Measurements from ENCODE around the gene B3GALNT1. TPM values are rescaled to one million over a fixed set of nuclear protein-coding genes. Genes with fewer than 3 reads are reported as not detected.

Gene B3GALNT1, protein sequence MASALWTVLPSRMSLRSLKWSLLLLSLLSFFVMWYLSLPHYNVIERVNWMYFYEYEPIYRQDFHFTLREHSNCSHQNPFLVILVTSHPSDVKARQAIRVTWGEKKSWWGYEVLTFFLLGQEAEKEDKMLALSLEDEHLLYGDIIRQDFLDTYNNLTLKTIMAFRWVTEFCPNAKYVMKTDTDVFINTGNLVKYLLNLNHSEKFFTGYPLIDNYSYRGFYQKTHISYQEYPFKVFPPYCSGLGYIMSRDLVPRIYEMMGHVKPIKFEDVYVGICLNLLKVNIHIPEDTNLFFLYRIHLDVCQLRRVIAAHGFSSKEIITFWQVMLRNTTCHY
- total RNA-seq = 10 to 100 TPM; 14.0 to 16.4 TPM

DNA sequence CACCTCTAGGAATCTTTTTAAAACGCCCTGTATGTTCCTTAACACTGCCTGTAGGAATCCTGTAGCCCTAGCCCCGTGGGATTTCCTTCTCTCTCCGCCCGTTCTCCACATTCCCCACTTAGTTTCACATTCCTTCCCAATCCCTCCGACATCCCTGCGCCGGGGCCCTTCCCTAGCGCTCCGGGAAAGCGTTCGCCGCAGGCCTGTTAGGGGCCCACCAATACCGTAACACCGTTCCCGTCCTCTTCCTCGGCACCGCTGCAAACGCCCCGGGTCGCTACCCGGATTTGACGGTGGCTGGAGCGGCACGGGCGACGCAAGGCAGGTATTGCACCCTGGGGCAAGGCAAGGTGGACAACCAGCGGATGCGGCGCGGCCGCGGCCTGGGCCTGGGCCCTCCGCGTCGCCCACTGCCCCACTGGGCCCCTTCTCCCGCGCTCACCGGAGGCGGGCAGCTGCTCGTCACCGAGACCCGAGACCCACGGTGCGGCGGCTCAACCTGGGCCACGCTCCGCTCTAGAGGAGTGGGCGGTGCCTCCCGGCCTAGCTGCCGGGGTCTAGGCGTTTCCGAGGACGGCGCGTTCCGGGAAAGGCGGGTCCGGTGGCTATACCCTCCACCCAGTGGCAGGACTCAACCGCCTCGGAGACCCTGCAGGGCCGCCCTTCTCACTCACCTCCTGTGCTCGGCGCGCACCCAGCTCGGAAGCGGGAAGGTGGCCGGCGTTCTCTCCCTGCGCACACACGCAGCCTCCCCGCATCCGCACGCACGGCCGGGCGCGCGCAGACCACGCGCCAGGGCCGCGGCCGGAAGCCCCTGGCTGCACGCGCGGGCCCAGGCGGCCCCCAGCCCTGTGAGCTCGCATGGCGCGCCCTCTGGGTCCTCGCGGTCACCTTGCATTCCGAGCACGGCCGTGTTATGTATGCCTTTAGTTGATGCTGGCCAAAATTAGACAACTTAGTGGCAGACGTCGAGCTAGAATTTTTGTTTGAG, at the start of gene B3GALNT1:
TSS of gene B3GALNT1 (minus strand) at position 789 of the 991 bp plus-strand sequence. CDS start 18,595 bp downstream, outside the sequence.
- Mint-ChIP-seq H3K27me3 (peaks cover 27% of the 10 kb centered on the region), H3K4me3 (peak within 1 kb of the TSS; percentile 87), H3K36me3 (peaks cover 10% of the 10 kb centered on the region), H3K9me3 (peaks cover 1% of the 10 kb centered on the region), H3K4me1 (peaks cover 9% of the 10 kb centered on the region), H3K27ac (peak within 1 kb of the TSS; percentile 34)
- DNase-seq = peak; percentile 55

DNA sequence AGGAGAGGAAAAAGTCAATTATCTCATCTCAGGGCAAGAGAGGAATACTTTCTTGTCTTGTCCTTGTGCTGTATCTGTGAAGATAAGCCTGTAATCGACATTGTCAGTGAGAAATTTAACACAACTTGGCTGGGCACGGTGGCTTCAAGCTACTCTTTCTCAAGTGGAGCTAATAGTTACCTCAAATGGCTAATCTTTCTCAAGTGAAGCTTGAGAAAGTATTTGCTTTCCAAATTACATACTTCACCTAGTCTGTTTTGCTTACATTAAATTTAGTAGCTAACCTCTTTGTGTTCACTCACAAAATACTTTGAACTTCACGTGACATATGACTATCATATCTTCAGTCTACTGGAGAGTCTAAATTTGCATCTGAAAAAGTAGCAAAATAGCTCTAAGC, 48.3 kb upstream of the B3GALNT1 start:
- no peak overlapping the region for H3K4me3 Mint-ChIP-seq
- no peaks in the 10 kb centered on the region for H3K9me3 Mint-ChIP-seq
- H3K27me3 Mint-ChIP-seq = no peaks in the 10 kb centered on the region
- no peak for DNase-seq
- no peaks in the 10 kb centered on the region for H3K36me3 Mint-ChIP-seq
- no peaks in the 10 kb centered on the region for H3K4me1 Mint-ChIP-seq
- no peak overlapping the region for H3K27ac Mint-ChIP-seq

DNA sequence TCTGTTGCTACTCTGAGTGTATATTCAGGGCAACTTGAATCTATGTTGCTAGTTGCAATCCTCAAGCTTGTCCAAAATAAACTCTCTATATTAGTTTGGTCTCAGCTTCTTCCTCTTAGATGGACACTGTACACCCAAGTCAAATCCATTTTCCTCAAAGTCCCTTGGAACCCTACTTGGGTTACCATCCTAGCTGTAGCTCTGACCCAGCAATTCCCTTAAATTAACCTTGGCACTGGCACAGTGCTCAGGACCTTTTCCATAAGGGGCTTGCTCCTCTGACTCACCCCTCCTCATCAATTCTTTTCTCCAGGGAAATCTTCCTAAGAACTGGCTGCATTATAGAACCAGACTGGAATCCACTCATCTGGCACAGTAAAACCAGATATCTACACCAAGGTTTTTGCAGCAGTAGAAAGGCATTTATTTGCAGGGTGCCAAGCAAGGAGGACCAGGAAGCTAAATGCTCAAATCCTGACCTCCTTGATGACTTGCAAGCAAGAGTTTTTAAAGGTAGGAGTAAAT, 44.9 kb upstream of the B3GALNT1 start:
- Mint-ChIP-seq H3K4me3 (no peak overlapping the region), H3K4me1 (no peaks in the 10 kb centered on the region), H3K27me3 (no peaks in the 10 kb centered on the region), H3K9me3 (no peaks in the 10 kb centered on the region), H3K27ac (no peak overlapping the region), H3K36me3 (no peaks in the 10 kb centered on the region)
- DNase-seq = no peak

DNA sequence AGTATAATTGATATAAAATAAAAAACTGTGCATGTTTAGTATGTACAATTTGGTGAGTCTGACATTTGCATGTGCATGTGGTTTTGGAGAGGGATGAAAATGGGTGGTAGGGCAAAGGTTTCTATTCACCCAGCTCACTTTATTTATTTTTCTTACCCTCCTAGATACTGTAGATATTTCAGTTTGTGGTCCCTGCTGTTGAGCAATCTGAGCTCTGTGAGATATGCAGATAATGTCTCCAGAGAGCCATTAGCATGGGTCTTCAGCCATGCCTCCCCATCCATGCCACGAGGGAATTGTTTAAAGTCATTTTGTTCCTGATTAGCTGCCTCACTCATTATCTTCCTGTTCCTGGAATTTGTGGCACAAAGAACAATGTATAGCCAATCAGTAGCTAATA, 44.4 kb upstream of the B3GALNT1 start:
- H3K27ac Mint-ChIP-seq = no peak overlapping the region
- no peaks in the 10 kb centered on the region for H3K36me3 Mint-ChIP-seq
- H3K4me3 Mint-ChIP-seq = no peak overlapping the region
- no peaks in the 10 kb centered on the region for H3K27me3 Mint-ChIP-seq
- H3K4me1 Mint-ChIP-seq = no peaks in the 10 kb centered on the region
- no peak for DNase-seq
- no peaks in the 10 kb centered on the region for H3K9me3 Mint-ChIP-seq

DNA sequence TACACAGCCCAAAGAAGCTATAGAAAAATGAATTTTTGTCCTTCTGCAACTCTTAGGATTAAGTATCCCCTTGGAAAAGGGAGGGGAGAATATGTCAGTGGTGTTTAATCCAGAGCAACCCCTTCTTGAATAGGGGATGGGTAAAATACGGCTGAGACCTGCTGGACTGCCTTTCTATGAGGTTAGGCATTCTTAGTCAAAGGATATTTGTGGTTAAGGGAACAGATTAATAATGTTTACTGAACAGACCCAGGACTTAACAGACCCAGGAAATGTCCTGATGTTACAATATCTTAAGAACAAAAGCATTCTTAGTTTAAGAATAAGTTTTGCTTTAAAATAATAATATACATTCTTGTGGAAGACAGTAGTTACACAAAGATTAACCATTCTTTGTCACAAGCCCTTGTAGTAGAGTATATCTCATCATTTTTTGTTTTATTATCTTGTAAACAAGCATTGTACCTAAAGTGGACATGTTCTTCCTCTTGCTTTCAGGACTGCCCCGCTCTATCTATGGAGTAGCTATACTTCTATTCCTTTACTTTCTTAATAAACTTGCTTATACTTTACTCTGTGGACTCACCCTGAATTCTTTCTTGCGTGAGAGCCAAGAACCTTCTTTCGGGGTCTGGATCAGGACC, 43.8 kb upstream of the B3GALNT1 start:
- Mint-ChIP-seq H3K36me3 (no peaks in the 10 kb centered on the region), H3K9me3 (peaks cover 2% of the 10 kb centered on the region), H3K27me3 (no peaks in the 10 kb centered on the region), H3K4me3 (no peak overlapping the region), H3K27ac (no peak overlapping the region), H3K4me1 (no peaks in the 10 kb centered on the region)
- no peak for DNase-seq

DNA sequence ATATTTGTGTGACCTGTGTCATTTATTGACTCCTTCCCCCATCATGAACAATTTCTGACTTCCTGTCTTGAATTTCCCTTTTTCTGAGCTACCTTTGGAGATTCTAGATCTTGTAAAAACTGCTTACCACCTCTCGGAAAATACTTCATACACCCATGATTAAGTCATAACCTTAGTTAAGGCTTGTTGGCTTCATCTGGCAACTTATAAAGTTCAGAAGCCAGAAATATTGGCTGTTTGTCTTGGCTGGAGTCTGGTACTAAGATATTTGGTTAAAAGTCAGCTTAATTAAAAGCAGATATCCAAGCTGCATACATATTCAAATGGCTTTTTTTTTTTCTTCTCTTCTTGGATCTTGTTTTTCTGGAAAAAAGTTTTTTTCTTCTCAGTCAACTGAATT, 37.3 kb upstream of the B3GALNT1 start:
- H3K4me1 Mint-ChIP-seq = peaks cover 2% of the 10 kb centered on the region
- H3K27ac Mint-ChIP-seq = no peak overlapping the region
- no peaks in the 10 kb centered on the region for H3K27me3 Mint-ChIP-seq
- peaks cover 2% of the 10 kb centered on the region for H3K9me3 Mint-ChIP-seq
- no peaks in the 10 kb centered on the region for H3K36me3 Mint-ChIP-seq
- DNase-seq = no peak
- H3K4me3 Mint-ChIP-seq = no peak overlapping the region

DNA sequence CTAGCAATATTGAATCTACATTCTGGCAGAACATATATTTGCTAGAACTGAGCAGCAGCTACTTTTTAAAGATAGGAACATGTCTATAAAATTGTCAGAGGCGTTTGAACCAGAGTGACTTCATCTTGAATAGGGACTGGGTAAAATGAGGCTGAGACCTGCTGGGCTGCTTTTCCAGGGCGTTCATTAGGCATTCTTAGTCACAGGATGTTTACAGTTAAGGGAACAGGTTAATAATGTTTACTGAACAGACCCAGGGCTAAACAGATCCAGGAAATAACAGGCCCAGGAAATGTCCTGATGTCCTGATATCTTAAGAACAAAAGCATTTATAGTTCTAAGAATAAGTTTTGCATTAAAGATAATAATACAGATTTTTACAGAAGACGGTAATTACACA, 34.5 kb upstream of the B3GALNT1 start:
- Mint-ChIP-seq H3K27me3 (no peaks in the 10 kb centered on the region), H3K27ac (no peak overlapping the region), H3K9me3 (peaks cover 2% of the 10 kb centered on the region), H3K36me3 (no peaks in the 10 kb centered on the region), H3K4me3 (no peak overlapping the region), H3K4me1 (peaks cover 2% of the 10 kb centered on the region)
- no peak for DNase-seq

DNA sequence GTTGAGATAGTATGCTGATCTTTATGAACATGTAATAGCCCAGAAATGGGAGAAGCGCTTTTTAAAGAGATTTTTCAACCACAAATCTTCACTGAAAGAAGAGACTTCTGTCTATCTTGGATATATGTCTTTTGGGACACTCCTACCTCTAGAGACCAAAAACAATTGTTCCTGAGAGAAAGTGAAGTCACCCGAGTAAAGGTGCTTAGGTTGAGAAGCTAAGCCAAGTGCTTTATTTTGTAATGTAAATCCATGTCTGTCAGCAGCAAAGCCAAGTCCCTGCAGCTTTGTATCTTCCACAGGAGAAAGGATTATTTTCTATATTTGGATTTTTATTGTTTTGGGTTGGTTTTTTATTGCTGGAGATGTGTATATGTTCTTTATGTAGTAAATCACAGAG, 32.1 kb upstream of the B3GALNT1 start:
- H3K27me3 Mint-ChIP-seq = no peaks in the 10 kb centered on the region
- no peaks in the 10 kb centered on the region for H3K4me1 Mint-ChIP-seq
- no peak for DNase-seq
- H3K9me3 Mint-ChIP-seq = no peaks in the 10 kb centered on the region
- no peak overlapping the region for H3K4me3 Mint-ChIP-seq
- H3K36me3 Mint-ChIP-seq = no peaks in the 10 kb centered on the region
- H3K27ac Mint-ChIP-seq = no peak overlapping the region

DNA sequence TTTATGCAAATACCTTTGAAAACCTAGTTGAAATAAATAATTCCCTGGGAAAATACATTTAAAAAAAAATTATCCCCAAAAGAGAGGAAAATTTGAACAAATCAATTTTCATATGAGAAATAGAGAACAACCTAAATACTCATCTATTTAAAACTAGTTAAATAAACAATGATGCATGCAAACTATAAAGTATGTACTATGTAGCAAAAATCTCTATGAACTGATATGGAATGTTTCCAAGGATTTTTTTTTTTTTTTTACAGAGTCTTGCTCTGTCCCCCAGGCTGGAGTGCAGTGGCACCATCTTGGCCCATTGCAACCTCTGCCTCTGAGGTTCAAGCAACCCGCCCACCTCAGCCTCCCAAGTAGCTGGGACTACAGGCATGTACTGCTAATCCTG, 27.2 kb upstream of the B3GALNT1 start:
- no peak for DNase-seq
- Mint-ChIP-seq H3K4me1 (no peaks in the 10 kb centered on the region), H3K9me3 (no peaks in the 10 kb centered on the region), H3K27me3 (no peaks in the 10 kb centered on the region), H3K4me3 (no peak overlapping the region), H3K36me3 (no peaks in the 10 kb centered on the region), H3K27ac (no peak overlapping the region)

DNA sequence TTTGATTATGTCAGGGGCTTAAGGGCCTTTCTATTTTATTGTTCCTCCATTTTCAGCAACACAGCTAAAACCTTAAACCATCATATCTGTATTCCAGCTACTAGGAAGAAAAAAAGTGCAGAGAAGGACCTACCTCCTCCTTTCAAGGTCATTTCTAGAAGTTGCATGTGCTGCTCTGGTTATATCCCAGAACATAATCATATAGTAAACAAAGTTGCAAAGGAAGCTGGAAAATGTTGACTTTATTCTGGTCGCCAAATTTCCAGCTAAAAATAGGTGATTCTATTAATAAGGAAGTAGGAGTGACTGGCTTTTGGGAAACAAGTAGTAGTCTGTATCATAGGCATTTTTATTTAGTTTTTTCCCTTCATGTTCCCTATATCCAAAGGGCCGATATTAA, 21.3 kb upstream of the B3GALNT1 start:
- peaks cover 8% of the 10 kb centered on the region for H3K27me3 Mint-ChIP-seq
- no peaks in the 10 kb centered on the region for H3K4me1 Mint-ChIP-seq
- no peak overlapping the region for H3K4me3 Mint-ChIP-seq
- H3K27ac Mint-ChIP-seq = no peak overlapping the region
- no peaks in the 10 kb centered on the region for H3K36me3 Mint-ChIP-seq
- no peak for DNase-seq
- H3K9me3 Mint-ChIP-seq = peaks cover 11% of the 10 kb centered on the region

DNA sequence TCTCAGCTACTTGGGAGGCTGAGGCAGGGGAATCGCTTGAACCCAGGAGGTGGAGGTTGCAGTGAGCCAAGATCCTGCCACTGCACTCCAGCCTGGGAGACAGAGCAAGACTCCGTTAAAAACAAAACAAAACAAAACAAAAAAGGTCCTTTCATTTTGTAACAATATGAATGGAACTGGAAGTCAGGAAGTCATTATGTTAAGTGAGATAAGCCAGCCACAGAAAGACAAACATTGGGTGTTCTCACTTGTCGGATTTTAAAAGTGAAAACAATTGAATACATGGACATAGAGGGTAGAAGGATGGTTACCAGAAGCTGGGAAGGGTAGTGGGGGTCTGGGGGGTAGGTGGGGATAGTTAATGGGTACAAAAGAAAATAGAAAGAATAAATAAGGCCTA, 12.5 kb upstream of the B3GALNT1 start:
- DNase-seq = no peak
- Mint-ChIP-seq H3K4me1 (no peaks in the 10 kb centered on the region), H3K4me3 (no peak overlapping the region), H3K27ac (no peak overlapping the region), H3K27me3 (peaks cover 12% of the 10 kb centered on the region), H3K36me3 (peaks cover 6% of the 10 kb centered on the region), H3K9me3 (peaks cover 26% of the 10 kb centered on the region)

DNA sequence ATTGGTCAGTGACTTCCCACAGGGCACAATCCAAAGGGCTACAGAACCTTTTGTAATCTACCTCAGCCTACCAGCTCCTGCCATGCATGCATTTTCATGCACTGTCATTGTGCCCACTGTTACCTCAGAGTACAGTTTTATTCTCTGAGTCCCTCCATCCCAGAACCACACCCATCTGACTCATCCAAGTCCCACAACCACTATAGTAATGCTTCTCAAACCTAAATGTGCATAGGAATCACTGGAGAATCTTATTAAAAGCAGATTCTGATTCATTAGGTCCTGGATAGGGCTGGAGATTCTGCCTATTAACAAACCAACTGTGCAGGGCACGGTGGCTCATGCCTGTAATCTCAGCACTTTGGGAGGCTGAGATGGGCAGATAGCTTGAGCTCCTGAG, 3.7 kb upstream of the B3GALNT1 start:
- Mint-ChIP-seq H3K36me3 (peaks cover 7% of the 10 kb centered on the region), H3K4me1 (peaks cover 9% of the 10 kb centered on the region), H3K27me3 (peaks cover 41% of the 10 kb centered on the region), H3K4me3 (no peak overlapping the region), H3K9me3 (peaks cover 1% of the 10 kb centered on the region), H3K27ac (no peak overlapping the region)
- no peak for DNase-seq

DNA sequence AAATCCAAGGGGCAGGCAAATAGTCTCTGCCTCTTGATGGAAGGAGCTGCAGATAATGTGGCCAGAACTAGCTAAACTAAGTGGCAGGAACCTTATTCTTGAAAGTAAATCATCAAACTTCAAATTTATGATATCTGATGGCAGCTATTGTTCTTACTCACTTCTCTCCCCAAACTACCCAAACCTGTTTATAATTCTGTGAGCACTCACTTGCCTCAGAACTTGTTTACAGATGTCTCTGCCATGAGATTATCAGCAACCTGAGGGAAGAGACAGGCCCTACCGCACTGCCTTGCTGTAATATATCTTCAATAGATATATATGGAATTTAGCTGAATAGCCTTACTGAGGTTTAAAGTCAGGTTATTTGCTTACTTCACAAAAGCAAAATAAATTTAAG, 2.2 kb upstream of the B3GALNT1 start:
- H3K27me3 Mint-ChIP-seq = peaks cover 47% of the 10 kb centered on the region
- H3K4me1 Mint-ChIP-seq = peaks cover 9% of the 10 kb centered on the region
- no peak for DNase-seq
- H3K36me3 Mint-ChIP-seq = peaks cover 10% of the 10 kb centered on the region
- H3K27ac Mint-ChIP-seq = no peak overlapping the region
- no peak overlapping the region for H3K4me3 Mint-ChIP-seq
- H3K9me3 Mint-ChIP-seq = peaks cover 1% of the 10 kb centered on the region

DNA sequence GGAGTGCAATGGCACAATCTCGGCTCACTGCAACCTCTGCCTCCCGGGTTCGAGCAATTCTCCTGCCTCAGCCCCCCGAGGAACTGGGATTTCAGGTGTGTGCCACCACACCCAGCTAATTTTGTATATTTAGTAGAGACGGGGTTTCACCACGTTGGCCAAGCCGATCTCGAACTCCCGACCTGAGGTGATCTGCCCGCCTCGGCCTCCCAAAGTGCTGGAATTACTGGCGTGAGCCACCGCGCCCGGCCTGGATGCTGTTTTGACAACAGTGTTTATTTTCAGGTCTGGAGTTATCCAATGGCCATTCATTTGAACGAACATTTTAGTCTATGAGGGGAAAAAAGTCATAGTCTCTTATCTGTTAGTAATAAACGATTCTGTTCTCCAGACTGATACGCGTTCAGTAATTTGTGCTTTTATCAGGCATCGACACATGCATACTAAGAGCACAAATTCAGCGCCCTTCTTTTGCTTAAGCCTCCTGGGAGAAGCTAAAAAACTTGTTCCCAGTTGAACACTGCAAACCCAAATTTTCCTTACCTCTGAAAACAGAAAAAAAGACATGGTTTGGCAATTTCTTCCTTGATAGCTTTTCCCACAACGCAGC, 1.3 kb downstream of the B3GALNT1 start:
- H3K4me1 Mint-ChIP-seq = peaks cover 9% of the 10 kb centered on the region
- H3K9me3 Mint-ChIP-seq = peaks cover 1% of the 10 kb centered on the region
- H3K36me3 Mint-ChIP-seq = peaks cover 10% of the 10 kb centered on the region
- no peak for DNase-seq
- H3K27ac Mint-ChIP-seq = no peak overlapping the region
- peak overlapping the region; percentile 87 for H3K4me3 Mint-ChIP-seq
- H3K27me3 Mint-ChIP-seq = peaks cover 23% of the 10 kb centered on the region
